AG04450 (cell line): ENCODE data around the gene TAS2R40. TPM values are rescaled to one million over a fixed set of nuclear protein-coding genes. Genes with fewer than 3 reads are reported as not detected.

ENCODE experiments used
- CTCF ChIA-PET: fragments of 300-600, 350-600 bp; formaldehyde crosslinking; extraction: SDS; loops from one replicate; lab custom pipeline; 2022; ENCODE audit warnings: antibody characterized with exemption, inconsistent platforms; lab: Charles Lee
- POLR2A ChIA-PET: fragments of 350-600 bp; formaldehyde crosslinking; extraction: SDS; loops from one replicate; lab custom pipeline; 2021; ENCODE audit warnings: antibody characterized with exemption, inconsistent platforms; lab: Yijun Ruan, JAX
- DNase-seq: peaks from one replicate; pipeline ENCODE4 v3.0.0-alpha.2; 2011; ENCODE audit warnings: low read depth, low spot score
- H3K27ac ChIP-seq: one replicate; pipeline ENCODE4 v1.5.1; 2012; ENCODE audit warnings: low read depth, low read length, control low read depth
- H3K27me3 ChIP-seq: one replicate; pipeline ENCODE4 v1.6.0; 2012; ENCODE audit warnings: low read length; ENCODE audit not compliant: control insufficient read depth, insufficient read depth
- H3K4me3 ChIP-seq: 2 replicates; pipeline ENCODE4 v1.5.1; 2011; ENCODE audit warnings: mild to moderate bottlenecking, low read depth, low read length, control low read depth
- H3K9me3 ChIP-seq: 2 replicates; pipeline ENCODE4 v1.5.1; 2012; ENCODE audit warnings: low read length; ENCODE audit not compliant: control insufficient read depth, insufficient read depth
- CTCF ChIP-seq: IDR thresholded peaks from 2 replicates; pipeline ENCODE4 v1.5.1; 2011; ENCODE audit warnings: low read depth, low read length, control low read depth, inconsistent platforms
- polyA plus RNA-seq: library from polyadenylated mRNA; depleted of rRNA; stranded (reverse); fragments of >200 nt; gene quantifications from 2 replicates; pipeline ENCODE4 v1.2.3, GENCODE V29; 2011

The TAS2R40 gene
- polyA plus RNA-seq, 1 experiment, result not detected

GRCh38 chr7:143230602-143231457 lies 9.0 kb downstream of the TAS2R40 start:
- Histone ChIP-seq H3K27me3 (peaks cover 2% of the 10 kb centered on the region), H3K4me3 (no peak overlapping the region), H3K27ac (no peak overlapping the region), H3K9me3 (no peaks in the 10 kb centered on the region; the same call in 1 of the 2 replicates)
- no peak for TF ChIP-seq CTCF
- no peak for DNase-seq
- CTCF ChIA-PET, result interaction anchor here (1.2 to 3.5 kb wide), 4 partner anchors 9 to 228 kb away, joined by 3 to 28 read pairs (median 17); no protein-coding TSS in a partner anchor
- POLR2A ChIA-PET, result no interaction called here

GRCh38 chr7:143233816-143234532 lies 12.1 kb downstream of the TAS2R40 start:
- Histone ChIP-seq H3K27me3 (no peaks in the 10 kb centered on the region), H3K9me3 (peaks cover 6% of the 10 kb centered on the region), H3K4me3 (no peak overlapping the region), H3K27ac (no peak overlapping the region)
- POLR2A ChIA-PET, result no interaction called here
- CTCF ChIA-PET, result interaction anchor here (0.6 to 1.2 kb wide), 3 partner anchors 18 to 31 kb away, joined by 3 to 5 read pairs (median 3); no protein-coding TSS in a partner anchor
- no peak for DNase-seq
- TF ChIP-seq CTCF, result no peak

GRCh38 chr7:143234533-143234875 lies 12.7 kb downstream of the TAS2R40 start:
- Histone ChIP-seq H3K9me3 (peaks cover 6% of the 10 kb centered on the region), H3K4me3 (no peak overlapping the region), H3K27ac (no peak overlapping the region), H3K27me3 (no peaks in the 10 kb centered on the region)
- ChIA-PET POLR2A (no interaction called here), CTCF (interaction anchor here (1.2 kb wide), 1 partner anchor 19 kb away, joined by 5 read pairs; no protein-coding TSS in a partner anchor)
- no peak for DNase-seq
- no peak for TF ChIP-seq CTCF

- CTCF ChIA-PET, result interaction anchor here (1.2 kb wide), 1 partner anchor 20 kb away, joined by 5 read pairs; no protein-coding TSS in a partner anchor
- H3K27ac ChIP-seq, result no peak overlapping the region
- H3K9me3 ChIP-seq, result peaks cover 6% of the 10 kb centered on the region
- DNase-seq, result no peak
- POLR2A ChIA-PET, result no interaction called here
- H3K4me3 ChIP-seq, result no peak overlapping the region
- H3K27me3 ChIP-seq, result no peaks in the 10 kb centered on the region
- no peak for TF ChIP-seq CTCF
Observed at GRCh38 chr7:143235561-143235960, 13.7 kb downstream of the TAS2R40 start.
